Measurements from ENCODE around the gene THRA.
"Not testable (repeated sequence)": the region's sequence is repeated elsewhere in the genome, so short reads cannot be mapped to it uniquely, and the experiment has no call there.

Gene THRA

GRCh38 chr17:40121181-40122135, 58.7 kb downstream of the THRA start, which contains the start of gene MSL1:
MSL1 (plus strand) TSS chr17:40121971; CDS start chr17:40122613, 642 bp downstream.
- peak; percentile 24 for DNase-seq

GRCh38 chr17:40122136-40122998, 59.6 kb downstream of the THRA start:
- no peak for DNase-seq

GRCh38 chr17:40122999-40123810, 60.4 kb downstream of the THRA start:
- no peak for DNase-seq

- DNase-seq: no peak
Measured at GRCh38 chr17:40123811-40124114, 61.0 kb downstream of the THRA start.

GRCh38 chr17:40124279-40125141, 61.7 kb downstream of the THRA start:
- peak; percentile 32 for DNase-seq

- DNase-seq: no peak
Measured at GRCh38 chr17:40129498-40129897, 66.7 kb downstream of the THRA start.

GRCh38 chr17:40130352-40131042, 67.7 kb downstream of the THRA start:
- DNase-seq: no peak

GRCh38 chr17:40134184-40134583, 71.4 kb downstream of the THRA start:
- no peak for DNase-seq

- DNase-seq: no peak
Measured at GRCh38 chr17:40135817-40136216, 73.1 kb downstream of the THRA start.

GRCh38 chr17:40139566-40140058, 76.8 kb downstream of the THRA start:
- DNase-seq: peak; percentile 25

- not testable (repeated sequence) for DNase-seq
Measured at GRCh38 chr17:40143166-40143565, 80.4 kb downstream of the THRA start.
